Measurements from ENCODE around the gene MPPED2. TPM values are rescaled to one million over a fixed set of nuclear protein-coding genes. Genes with fewer than 3 reads are reported as not detected.

MPPED2 gene
- total and polyA plus RNA-seq, 2 donors from 2014 or later = 10.8 to 12.9 TPM

GRCh38 chr11:30553521-30554110 is 32.5 kb downstream of the MPPED2 start:
- FAIRE-seq = no peak

GRCh38 chr11:30552839-30553238 is 33.3 kb downstream of the MPPED2 start:
- DNase-seq (no peak), FAIRE-seq (no peak)
- Histone ChIP-seq H3K36me3 (ENCODE audit: control insufficient read depth in 2 of 3, insufficient read depth in 3 of 3, low read length in 3 of 3) (no peaks in the 10 kb centered on the region), H3K9ac (ENCODE audit: low read length in 3 of 3) (no peak overlapping the region), H3K4me3 (ENCODE audit: low read length in 3 of 3) (no peak overlapping the region), H3K27me3 (ENCODE audit: control insufficient read depth, insufficient read depth, low read length) (no peaks in the 10 kb centered on the region), H3K27ac (ENCODE audit: low read depth in 2 of 2, low read length in 2 of 2) (no peak overlapping the region), H3K9me3 (ENCODE audit: control insufficient read depth in 2 of 3, insufficient read depth in 1 of 3, low read length in 3 of 3) (no peaks in the 10 kb centered on the region), H3K4me1 (ENCODE audit: control insufficient read depth in 2 of 3, insufficient read depth in 2 of 3, low read depth in 1 of 3, low read length in 3 of 3) (peaks cover 0 to 5% (median 2%) of the 10 kb centered on the region in 3 donors)
- TF ChIP-seq CTCF (IDR thresholded peaks at IDR 0.05; ENCODE audit: borderline replicate concordance, extremely low read depth, insufficient read depth) = no peak
- intact Hi-C loops (cut with DNase I) = no loop called here

More at GRCh38 chr11:30553521-30554110, 32.5 kb downstream of the MPPED2 start:
- TF ChIP-seq CTCF (IDR thresholded peaks at IDR 0.05; ENCODE audit: borderline replicate concordance, extremely low read depth, insufficient read depth) = no peak
- peaks cover 0 to 5% (median 2%) of the 10 kb centered on the region in 3 donors for H3K4me1 ChIP-seq (ENCODE audit: control insufficient read depth in 2 of 3, insufficient read depth in 2 of 3, low read depth in 1 of 3, low read length in 3 of 3)
- no peaks in the 10 kb centered on the region for H3K36me3 ChIP-seq (ENCODE audit: control insufficient read depth in 2 of 3, insufficient read depth in 3 of 3, low read length in 3 of 3)
- H3K27ac ChIP-seq (ENCODE audit: low read depth in 2 of 2, low read length in 2 of 2) = no peak overlapping the region
- no peaks in the 10 kb centered on the region for H3K27me3 ChIP-seq (ENCODE audit: control insufficient read depth, insufficient read depth, low read length)
- DNase-seq = no peak
- no peak overlapping the region for H3K4me3 ChIP-seq (ENCODE audit: low read length in 3 of 3)
- no peaks in the 10 kb centered on the region for H3K9me3 ChIP-seq (ENCODE audit: control insufficient read depth in 2 of 3, insufficient read depth in 1 of 3, low read length in 3 of 3)
- H3K9ac ChIP-seq (ENCODE audit: low read length in 3 of 3) = no peak overlapping the region
- intact Hi-C loops (cut with DNase I) = no loop called here

GRCh38 chr11:30550022-30550542 is 36.1 kb downstream of the MPPED2 start:
- Histone ChIP-seq H3K4me1 (ENCODE audit: control insufficient read depth in 2 of 3, insufficient read depth in 2 of 3, low read depth in 1 of 3, low read length in 3 of 3) (peaks cover 0 to 5% (median 2%) of the 10 kb centered on the region in 3 donors), H3K9ac (ENCODE audit: low read length in 3 of 3) (no peak overlapping the region), H3K27me3 (ENCODE audit: control insufficient read depth, insufficient read depth, low read length) (no peaks in the 10 kb centered on the region), H3K36me3 (ENCODE audit: control insufficient read depth in 2 of 3, insufficient read depth in 3 of 3, low read length in 3 of 3) (no peaks in the 10 kb centered on the region), H3K4me3 (ENCODE audit: low read length in 3 of 3) (no peak overlapping the region), H3K9me3 (ENCODE audit: control insufficient read depth in 2 of 3, insufficient read depth in 1 of 3, low read length in 3 of 3) (no peaks in the 10 kb centered on the region), H3K27ac (ENCODE audit: low read depth in 2 of 2, low read length in 2 of 2) (peak overlapping the region in 1 of 2 donors; percentile 18)
- FAIRE-seq (no peak), DNase-seq (no peak)
- intact Hi-C loops (cut with DNase I) = no loop called here
- no peak for TF ChIP-seq CTCF (IDR thresholded peaks at IDR 0.05; ENCODE audit: borderline replicate concordance, extremely low read depth, insufficient read depth)
